GM23338 (cell line): ENCODE data around the gene RIN3. TPM values are rescaled to one million over a fixed set of nuclear protein-coding genes. Genes with fewer than 3 reads are reported as not detected.

Source experiments
- ATAC-seq: fragments of 200-7000 bp; cut with Tn5 transposase; 3 replicates; pipeline ENCODE4 v1.9.1; 2020
- DNase-seq: peaks from one replicate; pipeline ENCODE4 v3.0.0-alpha.2; 2015; ENCODE audit warnings: low spot score
- H2AFZ ChIP-seq: fragments of 200-600 bp; sonication (generic); 2 replicates; pipeline ENCODE4 v1.8.0; 2016; ENCODE audit warnings: antibody characterized with exemption, mild to moderate bottlenecking, moderate library complexity
- H3F3A ChIP-seq: fragments of 200-600 bp; sonication (generic); replicated peaks from 2 replicates; pipeline ENCODE4 v1.8.0; 2017; ENCODE audit warnings: antibody characterized with exemption, mixed run types, low read depth
- H3K27ac ChIP-seq: fragments of 200-600 bp; sonication (generic); 2 replicates; pipeline ENCODE4 v1.6.1; 2016; ENCODE audit warnings: low read depth
- H3K27me3 ChIP-seq: fragments of 200-600 bp; sonication (generic); 2 replicates; pipeline ENCODE4 v1.8.0; 2016; ENCODE audit warnings: mild to moderate bottlenecking, mixed run types, moderate library complexity; ENCODE audit not compliant: insufficient read depth
- H3K36me3 ChIP-seq: fragments of 200-600 bp; sonication (generic); 2 replicates; pipeline ENCODE4 v1.8.0; 2016; ENCODE audit warnings: mild to moderate bottlenecking; ENCODE audit not compliant: insufficient read depth
- H3K4me1 ChIP-seq: fragments of 200-600 bp; sonication (generic); 2 replicates; pipeline ENCODE4 v1.8.0; 2016; ENCODE audit warnings: mild to moderate bottlenecking, moderate library complexity; ENCODE audit not compliant: insufficient read depth
- H3K4me2 ChIP-seq: fragments of 200-600 bp; sonication (generic); 2 replicates; pipeline ENCODE4 v1.7.1; 2017; ENCODE audit warnings: mixed run types
- H3K4me3 ChIP-seq: fragments of 200-600 bp; sonication (generic); 2 replicates; pipeline ENCODE4 v1.6.1; 2016; ENCODE audit warnings: mixed run types
- H3K79me2 ChIP-seq: fragments of 200-600 bp; sonication (generic); replicated peaks from 2 replicates; pipeline ENCODE4 v1.8.0; 2017; ENCODE audit warnings: mild to moderate bottlenecking; ENCODE audit not compliant: insufficient read depth
- H3K9me2 ChIP-seq: fragments of 200-600 bp; sonication (generic); 2 replicates; pipeline ENCODE4 v1.8.0; 2017; ENCODE audit not compliant: insufficient read depth
- H4K20me1 ChIP-seq: fragments of 200-600 bp; sonication (generic); replicated peaks from 2 replicates; pipeline ENCODE4 v1.8.0; 2017; ENCODE audit warnings: mild to moderate bottlenecking; ENCODE audit not compliant: insufficient read depth
- H3K27ac Mint-ChIP-seq: 2 replicates; pipeline ENCODE4 v1.8.0; 2020; ENCODE audit warnings: inconsistent platforms, mild to moderate bottlenecking, moderate library complexity, mixed read lengths
- H3K27me3 Mint-ChIP-seq: 3 replicates; pipeline ENCODE4 v1.8.0; 2022; ENCODE audit warnings: low read depth, mild to moderate bottlenecking, moderate library complexity, mixed read lengths, inconsistent platforms; ENCODE audit not compliant: insufficient read depth, poor library complexity
- H3K36me3 Mint-ChIP-seq: 3 replicates; pipeline ENCODE4 v1.8.0; 2021; ENCODE audit warnings: low read depth, mild to moderate bottlenecking, inconsistent platforms, moderate library complexity, mixed read lengths
- H3K4me1 Mint-ChIP-seq: 3 replicates; pipeline ENCODE4 v1.8.0; 2020; ENCODE audit warnings: mild to moderate bottlenecking, inconsistent platforms, mixed read lengths
- H3K4me3 Mint-ChIP-seq: 3 replicates; pipeline ENCODE4 v1.8.0; 2021; ENCODE audit warnings: moderate library complexity, mild to moderate bottlenecking, inconsistent platforms, mixed read lengths
- H3K9me3 Mint-ChIP-seq: 3 replicates; pipeline ENCODE4 v1.8.0; 2020; ENCODE audit warnings: moderate library complexity, mild to moderate bottlenecking, inconsistent platforms, mixed read lengths
- CREB1 ChIP-seq: fragments of 250-450 bp; sonication (Bioruptor Pico); IDR thresholded peaks from 2 replicates; pipeline ENCODE4 v1.5.0; 2020; ENCODE audit warnings: low read depth, mild to moderate bottlenecking, moderate library complexity
- EZH2 ChIP-seq: fragments of 200-600 bp; sonication (generic); IDR thresholded peaks from one replicate; pipeline ENCODE4 v1.8.0; 2017; ENCODE audit warnings: antibody characterized with exemption, mild to moderate bottlenecking, low read depth; ENCODE audit not compliant: unreplicated experiment
- EZH2phosphoT487 ChIP-seq: fragments of 200-600 bp; sonication (generic); IDR thresholded peaks from one replicate; pipeline ENCODE4 v1.8.1; 2018; ENCODE audit warnings: antibody characterized with exemption; ENCODE audit not compliant: unreplicated experiment
- JUNB ChIP-seq: IDR thresholded peaks from one replicate; pipeline ENCODE4 v1.6.1; 2016; ENCODE audit warnings: antibody characterized with exemption; ENCODE audit not compliant: unreplicated experiment
- NANOG ChIP-seq: IDR thresholded peaks from 2 replicates; pipeline ENCODE4 v1.6.1; 2016; ENCODE audit warnings: antibody characterized with exemption, borderline replicate concordance
- POLR2AphosphoS5 ChIP-seq: IDR thresholded peaks from 2 replicates; pipeline ENCODE4 v1.6.1; 2016; ENCODE audit warnings: antibody characterized with exemption, low read depth
- STAT1 ChIP-seq: IDR thresholded peaks from one replicate; pipeline ENCODE4 v1.6.1; 2016; ENCODE audit warnings: antibody characterized with exemption; ENCODE audit not compliant: unreplicated experiment
- ZNF114 ChIP-seq: fragments of 250-450 bp; sonication (Bioruptor Pico); IDR thresholded peaks from 2 replicates; pipeline ENCODE4 v1.5.0; 2020; ENCODE audit warnings: mild to moderate bottlenecking, moderate library complexity
- ZNF331 ChIP-seq: fragments of 250-450 bp; sonication (Bioruptor Pico); IDR thresholded peaks from 2 replicates; pipeline ENCODE4 v1.5.0; 2020; ENCODE audit warnings: low read depth, mild to moderate bottlenecking, moderate library complexity
- polyA plus RNA-seq: library from polyadenylated mRNA; unstranded; fragments of >200 nt; fragmentation: Nextera tagmentation; extraction: Ambion mirVana; gene quantifications from 2 replicates; pipeline ENCODE4 v1.2.1, GENCODE V29; 2016
- total RNA-seq: library from RNA; depleted of rRNA; stranded (reverse); fragments of >200 nt; shearing (Covaris generic); gene quantifications from 2 replicates; pipeline ENCODE4 v1.2.3, GENCODE V29; 2014
- TF ChIP-seq, protein P1 (sequence below): fragments of 250-450 bp; sonication (Bioruptor Pico); IDR thresholded peaks from 2 replicates; pipeline ENCODE4 v1.5.0; 2020; ENCODE audit warnings: mild to moderate bottlenecking, moderate library complexity
- TF ChIP-seq, protein P2 (sequence below), 2 experiments: fragments of 200-600 bp in 1 of 2; sonication (generic) in 1 of 2; conservative IDR thresholded peaks; 2 replicates each; pipeline versions ENCODE4 v1.5.1 to v1.6.1; 2016 to 2017; ENCODE audit warnings: antibody characterized with exemption in 2 of 2, low read depth in 2 of 2, mild to moderate bottlenecking in 2 of 2, moderate library complexity in 1 of 2
- TF ChIP-seq, protein P3 (sequence below): IDR thresholded peaks from one replicate; pipeline ENCODE4 v1.6.1; 2018; ENCODE audit warnings: antibody characterized with exemption; ENCODE audit not compliant: unreplicated experiment
- TF ChIP-seq, protein P4 (sequence below): IDR thresholded peaks from 2 replicates; pipeline ENCODE4 v1.6.1; 2016; ENCODE audit warnings: antibody characterized with exemption

RIN3 gene
- total and polyA plus RNA-seq, 2 experiments from 2014 or later: 0.97 to 1.5 TPM

DNA sequence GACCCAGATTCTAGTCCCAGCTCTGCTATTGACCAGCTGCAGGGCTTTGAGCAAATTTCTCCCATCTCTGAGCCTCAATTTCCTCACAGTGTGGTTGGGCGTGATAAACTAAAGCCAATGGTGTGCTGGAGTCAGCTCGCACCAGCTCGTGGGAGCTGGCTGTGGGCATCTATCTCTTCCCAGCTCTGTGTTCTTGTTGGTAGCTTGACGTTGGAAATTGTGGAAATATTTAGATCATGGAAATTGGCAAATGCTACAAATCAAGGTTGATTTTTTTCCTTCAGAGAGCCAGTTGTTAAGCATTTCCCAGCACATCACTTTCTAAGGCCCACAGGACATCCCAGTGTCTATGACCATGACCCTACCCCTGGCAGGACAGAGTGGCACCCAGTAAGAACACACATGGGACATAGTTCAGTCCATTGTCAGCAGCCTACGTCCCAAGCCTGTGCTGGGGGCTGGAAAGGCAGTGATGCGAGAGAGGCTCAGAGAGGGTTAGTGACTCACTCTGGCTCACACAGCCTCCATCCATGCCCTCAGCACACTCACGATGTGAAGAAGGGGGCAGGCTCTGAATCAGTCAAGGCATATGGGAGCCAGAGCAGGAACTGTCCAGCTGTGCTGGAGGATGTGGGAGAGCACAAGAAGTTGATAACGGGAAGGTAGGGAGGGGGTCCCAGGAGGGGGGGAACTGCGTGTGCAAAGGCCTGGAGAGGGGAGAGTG is 157.2 kb downstream of the RIN3 start:
- Histone ChIP-seq H3K27me3 (no peaks in the 10 kb centered on the region), H3K4me2 (no peak overlapping the region), H3K4me1 (no peaks in the 10 kb centered on the region), H3K27ac (no peak overlapping the region), H2AFZ (no peak overlapping the region), H3K4me3 (no peak overlapping the region), H3K79me2 (no peaks in the 10 kb centered on the region), H3F3A (no peaks in the 10 kb centered on the region), H3K9me2 (no peaks in the 10 kb centered on the region), H3K36me3 (no peaks in the 10 kb centered on the region), H4K20me1 (no peaks in the 10 kb centered on the region)
- H3K27me3 Mint-ChIP-seq: peaks cover 4% of the 10 kb centered on the region
- peaks cover 3% of the 10 kb centered on the region; the same call in 2 of the 3 replicates for H3K4me1 Mint-ChIP-seq
- H3K27ac Mint-ChIP-seq: no peak overlapping the region
- TF ChIP-seq EZH2 (no peak), EZH2phosphoT487 (no peak), POLR2AphosphoS5 (no peak), ZNF114 (no peak), CREB1 (CRISPR knock-in tag) (no peak), NANOG (no peak), STAT1 (no peak), ZNF331 (no peak), JUNB (no peak)
- TF ChIP-seq, protein P1, sequence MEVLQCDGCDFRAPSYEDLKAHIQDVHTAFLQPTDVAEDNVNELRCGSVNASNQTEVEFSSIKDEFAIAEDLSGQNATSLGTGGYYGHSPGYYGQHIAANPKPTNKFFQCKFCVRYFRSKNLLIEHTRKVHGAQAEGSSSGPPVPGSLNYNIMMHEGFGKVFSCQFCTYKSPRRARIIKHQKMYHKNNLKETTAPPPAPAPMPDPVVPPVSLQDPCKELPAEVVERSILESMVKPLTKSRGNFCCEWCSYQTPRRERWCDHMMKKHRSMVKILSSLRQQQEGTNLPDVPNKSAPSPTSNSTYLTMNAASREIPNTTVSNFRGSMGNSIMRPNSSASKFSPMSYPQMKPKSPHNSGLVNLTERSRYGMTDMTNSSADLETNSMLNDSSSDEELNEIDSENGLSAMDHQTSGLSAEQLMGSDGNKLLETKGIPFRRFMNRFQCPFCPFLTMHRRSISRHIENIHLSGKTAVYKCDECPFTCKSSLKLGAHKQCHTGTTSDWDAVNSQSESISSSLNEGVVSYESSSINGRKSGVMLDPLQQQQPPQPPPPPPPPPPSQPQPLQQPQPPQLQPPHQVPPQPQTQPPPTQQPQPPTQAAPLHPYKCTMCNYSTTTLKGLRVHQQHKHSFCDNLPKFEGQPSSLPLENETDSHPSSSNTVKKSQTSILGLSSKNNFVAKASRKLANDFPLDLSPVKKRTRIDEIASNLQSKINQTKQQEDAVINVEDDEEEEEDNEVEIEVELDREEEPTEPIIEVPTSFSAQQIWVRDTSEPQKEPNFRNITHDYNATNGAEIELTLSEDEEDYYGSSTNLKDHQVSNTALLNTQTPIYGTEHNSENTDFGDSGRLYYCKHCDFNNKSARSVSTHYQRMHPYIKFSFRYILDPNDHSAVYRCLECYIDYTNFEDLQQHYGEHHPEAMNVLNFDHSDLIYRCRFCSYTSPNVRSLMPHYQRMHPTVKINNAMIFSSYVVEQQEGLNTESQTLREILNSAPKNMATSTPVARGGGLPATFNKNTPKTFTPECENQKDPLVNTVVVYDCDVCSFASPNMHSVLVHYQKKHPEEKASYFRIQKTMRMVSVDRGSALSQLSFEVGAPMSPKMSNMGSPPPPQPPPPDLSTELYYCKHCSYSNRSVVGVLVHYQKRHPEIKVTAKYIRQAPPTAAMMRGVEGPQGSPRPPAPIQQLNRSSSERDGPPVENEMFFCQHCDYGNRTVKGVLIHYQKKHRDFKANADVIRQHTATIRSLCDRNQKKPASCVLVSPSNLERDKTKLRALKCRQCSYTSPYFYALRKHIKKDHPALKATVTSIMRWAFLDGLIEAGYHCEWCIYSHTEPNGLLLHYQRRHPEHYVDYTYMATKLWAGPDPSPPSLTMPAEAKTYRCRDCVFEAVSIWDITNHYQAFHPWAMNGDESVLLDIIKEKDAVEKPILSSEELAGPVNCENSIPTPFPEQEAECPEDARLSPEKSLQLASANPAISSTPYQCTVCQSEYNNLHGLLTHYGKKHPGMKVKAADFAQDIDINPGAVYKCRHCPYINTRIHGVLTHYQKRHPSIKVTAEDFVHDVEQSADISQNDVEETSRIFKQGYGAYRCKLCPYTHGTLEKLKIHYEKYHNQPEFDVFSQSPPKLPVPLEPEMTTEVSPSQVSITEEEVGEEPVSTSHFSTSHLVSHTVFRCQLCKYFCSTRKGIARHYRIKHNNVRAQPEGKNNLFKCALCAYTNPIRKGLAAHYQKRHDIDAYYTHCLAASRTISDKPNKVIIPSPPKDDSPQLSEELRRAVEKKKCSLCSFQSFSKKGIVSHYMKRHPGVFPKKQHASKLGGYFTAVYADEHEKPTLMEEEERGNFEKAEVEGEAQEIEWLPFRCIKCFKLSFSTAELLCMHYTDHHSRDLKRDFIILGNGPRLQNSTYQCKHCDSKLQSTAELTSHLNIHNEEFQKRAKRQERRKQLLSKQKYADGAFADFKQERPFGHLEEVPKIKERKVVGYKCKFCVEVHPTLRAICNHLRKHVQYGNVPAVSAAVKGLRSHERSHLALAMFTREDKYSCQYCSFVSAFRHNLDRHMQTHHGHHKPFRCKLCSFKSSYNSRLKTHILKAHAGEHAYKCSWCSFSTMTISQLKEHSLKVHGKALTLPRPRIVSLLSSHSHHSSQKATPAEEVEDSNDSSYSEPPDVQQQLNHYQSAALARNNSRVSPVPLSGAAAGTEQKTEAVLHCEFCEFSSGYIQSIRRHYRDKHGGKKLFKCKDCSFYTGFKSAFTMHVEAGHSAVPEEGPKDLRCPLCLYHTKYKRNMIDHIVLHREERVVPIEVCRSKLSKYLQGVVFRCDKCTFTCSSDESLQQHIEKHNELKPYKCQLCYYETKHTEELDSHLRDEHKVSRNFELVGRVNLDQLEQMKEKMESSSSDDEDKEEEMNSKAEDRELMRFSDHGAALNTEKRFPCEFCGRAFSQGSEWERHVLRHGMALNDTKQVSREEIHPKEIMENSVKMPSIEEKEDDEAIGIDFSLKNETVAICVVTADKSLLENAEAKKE (CRISPR knock-in tag): no peak
- TF ChIP-seq, protein P2, sequence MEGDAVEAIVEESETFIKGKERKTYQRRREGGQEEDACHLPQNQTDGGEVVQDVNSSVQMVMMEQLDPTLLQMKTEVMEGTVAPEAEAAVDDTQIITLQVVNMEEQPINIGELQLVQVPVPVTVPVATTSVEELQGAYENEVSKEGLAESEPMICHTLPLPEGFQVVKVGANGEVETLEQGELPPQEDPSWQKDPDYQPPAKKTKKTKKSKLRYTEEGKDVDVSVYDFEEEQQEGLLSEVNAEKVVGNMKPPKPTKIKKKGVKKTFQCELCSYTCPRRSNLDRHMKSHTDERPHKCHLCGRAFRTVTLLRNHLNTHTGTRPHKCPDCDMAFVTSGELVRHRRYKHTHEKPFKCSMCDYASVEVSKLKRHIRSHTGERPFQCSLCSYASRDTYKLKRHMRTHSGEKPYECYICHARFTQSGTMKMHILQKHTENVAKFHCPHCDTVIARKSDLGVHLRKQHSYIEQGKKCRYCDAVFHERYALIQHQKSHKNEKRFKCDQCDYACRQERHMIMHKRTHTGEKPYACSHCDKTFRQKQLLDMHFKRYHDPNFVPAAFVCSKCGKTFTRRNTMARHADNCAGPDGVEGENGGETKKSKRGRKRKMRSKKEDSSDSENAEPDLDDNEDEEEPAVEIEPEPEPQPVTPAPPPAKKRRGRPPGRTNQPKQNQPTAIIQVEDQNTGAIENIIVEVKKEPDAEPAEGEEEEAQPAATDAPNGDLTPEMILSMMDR (conservative IDR thresholded peaks at IDR 0.05; ENCODE audit: low read depth in 2 of 2): no peak
- TF ChIP-seq, protein P3, sequence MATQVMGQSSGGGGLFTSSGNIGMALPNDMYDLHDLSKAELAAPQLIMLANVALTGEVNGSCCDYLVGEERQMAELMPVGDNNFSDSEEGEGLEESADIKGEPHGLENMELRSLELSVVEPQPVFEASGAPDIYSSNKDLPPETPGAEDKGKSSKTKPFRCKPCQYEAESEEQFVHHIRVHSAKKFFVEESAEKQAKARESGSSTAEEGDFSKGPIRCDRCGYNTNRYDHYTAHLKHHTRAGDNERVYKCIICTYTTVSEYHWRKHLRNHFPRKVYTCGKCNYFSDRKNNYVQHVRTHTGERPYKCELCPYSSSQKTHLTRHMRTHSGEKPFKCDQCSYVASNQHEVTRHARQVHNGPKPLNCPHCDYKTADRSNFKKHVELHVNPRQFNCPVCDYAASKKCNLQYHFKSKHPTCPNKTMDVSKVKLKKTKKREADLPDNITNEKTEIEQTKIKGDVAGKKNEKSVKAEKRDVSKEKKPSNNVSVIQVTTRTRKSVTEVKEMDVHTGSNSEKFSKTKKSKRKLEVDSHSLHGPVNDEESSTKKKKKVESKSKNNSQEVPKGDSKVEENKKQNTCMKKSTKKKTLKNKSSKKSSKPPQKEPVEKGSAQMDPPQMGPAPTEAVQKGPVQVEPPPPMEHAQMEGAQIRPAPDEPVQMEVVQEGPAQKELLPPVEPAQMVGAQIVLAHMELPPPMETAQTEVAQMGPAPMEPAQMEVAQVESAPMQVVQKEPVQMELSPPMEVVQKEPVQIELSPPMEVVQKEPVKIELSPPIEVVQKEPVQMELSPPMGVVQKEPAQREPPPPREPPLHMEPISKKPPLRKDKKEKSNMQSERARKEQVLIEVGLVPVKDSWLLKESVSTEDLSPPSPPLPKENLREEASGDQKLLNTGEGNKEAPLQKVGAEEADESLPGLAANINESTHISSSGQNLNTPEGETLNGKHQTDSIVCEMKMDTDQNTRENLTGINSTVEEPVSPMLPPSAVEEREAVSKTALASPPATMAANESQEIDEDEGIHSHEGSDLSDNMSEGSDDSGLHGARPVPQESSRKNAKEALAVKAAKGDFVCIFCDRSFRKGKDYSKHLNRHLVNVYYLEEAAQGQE: no peak
- TF ChIP-seq, protein P4, sequence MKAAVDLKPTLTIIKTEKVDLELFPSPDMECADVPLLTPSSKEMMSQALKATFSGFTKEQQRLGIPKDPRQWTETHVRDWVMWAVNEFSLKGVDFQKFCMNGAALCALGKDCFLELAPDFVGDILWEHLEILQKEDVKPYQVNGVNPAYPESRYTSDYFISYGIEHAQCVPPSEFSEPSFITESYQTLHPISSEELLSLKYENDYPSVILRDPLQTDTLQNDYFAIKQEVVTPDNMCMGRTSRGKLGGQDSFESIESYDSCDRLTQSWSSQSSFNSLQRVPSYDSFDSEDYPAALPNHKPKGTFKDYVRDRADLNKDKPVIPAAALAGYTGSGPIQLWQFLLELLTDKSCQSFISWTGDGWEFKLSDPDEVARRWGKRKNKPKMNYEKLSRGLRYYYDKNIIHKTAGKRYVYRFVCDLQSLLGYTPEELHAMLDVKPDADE: no peak
- ATAC-seq: no peak
- H3K36me3 Mint-ChIP-seq: no peaks in the 10 kb centered on the region
- no peaks in the 10 kb centered on the region for H3K9me3 Mint-ChIP-seq
- DNase-seq: no peak
- no peak overlapping the region for H3K4me3 Mint-ChIP-seq
